ENCODE results near the gene PARVA.

PARVA gene

DNA sequence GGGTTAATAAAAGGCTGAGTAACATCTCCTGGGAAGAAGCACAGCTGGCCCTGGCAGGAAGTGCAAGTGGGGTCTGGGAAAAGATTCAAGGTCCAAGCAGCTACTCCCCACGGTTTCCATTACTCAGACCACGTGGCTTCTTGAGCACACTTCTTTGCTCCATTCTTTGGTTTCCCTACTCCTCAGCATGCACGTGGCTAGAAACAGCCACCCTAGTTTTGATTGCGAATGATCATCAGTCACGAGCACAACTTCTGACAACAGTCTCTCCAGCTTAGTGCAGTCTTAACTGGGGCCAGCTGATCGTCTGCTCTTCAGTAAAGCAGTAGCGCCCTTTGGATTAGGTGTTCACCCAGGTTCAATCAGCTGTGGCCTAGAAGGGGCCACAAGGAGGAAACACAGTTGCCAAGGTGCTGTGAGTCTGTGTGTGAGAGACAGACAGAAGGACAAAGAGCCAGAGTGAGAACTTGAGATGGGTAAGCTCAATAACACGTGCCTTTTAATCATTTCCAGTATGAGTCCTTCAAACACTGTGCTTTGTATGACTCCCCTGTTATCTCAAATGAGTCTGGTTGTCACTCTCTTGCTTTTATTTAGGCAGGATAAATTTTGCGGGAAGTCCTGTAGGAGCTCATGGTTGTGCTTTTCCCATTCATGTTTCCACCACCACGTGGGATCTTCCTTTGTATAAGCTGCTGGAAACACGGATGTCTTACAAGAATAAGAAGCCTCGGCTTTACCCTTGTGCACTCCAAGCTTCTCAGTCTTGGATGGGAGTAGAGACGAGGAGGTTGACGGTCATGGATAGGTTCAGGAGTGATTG lies 901 bp upstream of the PARVA start:
- peak; percentile 57 for DNase-seq (ENCODE audit: low spot score)

DNA sequence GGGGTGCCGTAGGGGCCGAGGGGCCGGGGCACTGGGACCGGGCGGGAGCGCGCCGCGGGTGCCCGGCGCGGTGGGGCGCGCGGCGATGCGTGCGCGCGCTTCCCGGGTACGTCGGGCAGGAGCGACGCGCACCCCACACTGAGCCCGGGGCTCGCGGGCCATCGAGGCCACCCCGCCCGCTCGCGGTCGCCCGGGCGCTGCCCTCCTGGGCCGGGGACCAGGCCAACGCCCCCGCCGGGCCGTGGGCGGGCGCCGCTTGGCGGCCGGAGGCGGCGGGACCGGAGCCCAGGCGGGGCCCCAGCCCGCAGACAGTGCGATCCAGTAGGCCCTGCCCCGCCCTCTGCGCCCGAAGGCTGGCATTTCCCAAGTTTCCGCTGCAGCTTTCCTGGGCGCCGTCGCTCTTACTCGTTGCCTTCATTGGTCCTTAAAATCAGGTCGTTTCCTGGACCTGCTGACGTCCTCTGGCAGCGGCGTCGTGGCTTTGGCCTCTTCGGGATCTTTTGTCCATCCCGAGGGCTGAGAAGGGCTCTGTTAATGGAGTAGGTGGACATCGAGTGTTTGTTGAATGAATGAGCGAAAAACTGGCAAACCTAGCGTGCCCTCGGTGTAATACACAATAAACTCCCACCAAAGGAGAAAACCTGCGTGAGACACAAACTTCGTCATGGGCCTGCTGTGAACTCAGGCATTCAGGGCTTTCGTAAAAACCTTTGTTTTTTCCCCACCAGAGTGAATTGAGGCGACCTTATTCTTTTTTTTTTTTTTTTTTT lies 638 bp downstream of the PARVA start:
- DNase-seq (ENCODE audit: low spot score): peak; percentile 91

DNA sequence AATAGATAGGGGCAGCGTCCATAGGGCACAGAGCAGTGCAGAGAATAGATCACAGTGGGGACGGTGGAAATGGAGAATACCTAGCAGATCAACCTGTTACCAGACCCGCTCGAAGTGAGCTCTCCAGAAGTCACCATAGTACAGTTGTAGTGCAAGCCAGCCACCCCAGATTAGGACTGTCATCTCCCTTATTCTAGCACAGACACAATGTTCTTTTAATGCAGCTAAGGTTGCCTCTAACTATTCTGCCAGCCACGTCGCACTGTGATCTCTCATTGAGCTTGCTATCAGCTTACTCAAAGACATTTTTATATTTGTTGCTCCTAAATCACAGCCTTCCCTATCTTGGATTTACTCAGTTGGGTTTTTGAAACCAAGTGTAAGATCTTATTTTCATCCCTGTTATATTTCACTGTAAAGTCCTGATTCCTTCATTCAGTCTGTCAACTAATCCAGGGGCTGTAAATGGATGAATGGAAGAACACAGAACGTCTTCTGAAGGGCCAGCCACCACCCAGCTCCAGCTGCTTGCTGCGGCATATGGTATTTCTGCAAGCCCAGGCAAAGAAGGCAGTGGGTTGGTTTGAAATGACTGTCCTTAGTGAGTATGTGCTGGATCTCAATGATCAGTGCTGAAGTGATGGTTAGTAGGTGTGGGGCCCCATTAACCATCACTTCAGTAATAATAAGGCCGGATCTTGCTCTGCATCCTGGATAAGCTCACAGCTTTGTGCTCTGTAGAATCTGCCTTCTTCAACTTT lies 3.4 kb downstream of the PARVA start:
- DNase-seq (ENCODE audit: low spot score): no peak

DNA sequence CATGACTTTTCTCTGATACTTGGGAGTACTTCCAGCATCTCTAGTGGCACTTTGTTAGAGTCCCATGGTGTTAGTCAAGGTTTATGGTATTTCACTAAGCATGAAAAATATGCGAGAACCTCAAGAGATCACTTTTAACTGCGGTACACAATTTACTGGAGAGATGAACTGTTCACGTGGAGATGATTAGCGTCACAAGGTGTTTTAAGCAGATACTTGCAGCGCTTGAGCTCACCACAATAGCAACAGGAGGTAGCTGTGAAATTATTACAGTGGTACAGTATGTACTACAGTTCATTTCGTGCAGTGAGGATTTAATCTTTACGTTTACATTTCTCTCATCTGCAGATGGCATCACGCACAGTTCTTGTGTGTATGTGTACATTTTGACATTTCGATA lies 4.5 kb downstream of the PARVA start:
- no peak for DNase-seq (ENCODE audit: low spot score)

DNA sequence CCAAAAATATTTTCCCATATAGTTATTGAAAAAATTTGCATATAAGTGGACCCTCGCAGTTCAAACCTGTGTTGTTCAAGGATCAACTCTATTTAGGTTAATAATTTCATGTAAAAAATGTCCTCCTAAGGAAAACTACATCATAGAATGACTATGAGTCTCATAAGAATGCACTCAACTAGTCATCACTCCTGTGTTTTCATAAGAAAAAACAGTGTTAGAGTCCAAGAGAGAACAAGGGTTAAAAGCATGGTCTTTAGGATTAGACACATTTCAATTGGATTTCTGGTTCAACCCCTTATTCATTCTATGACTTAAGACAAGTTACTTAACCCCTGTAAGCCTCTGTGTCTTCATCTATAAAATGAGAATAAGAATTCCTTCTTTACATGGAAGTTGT lies 5.1 kb downstream of the PARVA start:
- no peak for DNase-seq (ENCODE audit: low spot score)

DNA sequence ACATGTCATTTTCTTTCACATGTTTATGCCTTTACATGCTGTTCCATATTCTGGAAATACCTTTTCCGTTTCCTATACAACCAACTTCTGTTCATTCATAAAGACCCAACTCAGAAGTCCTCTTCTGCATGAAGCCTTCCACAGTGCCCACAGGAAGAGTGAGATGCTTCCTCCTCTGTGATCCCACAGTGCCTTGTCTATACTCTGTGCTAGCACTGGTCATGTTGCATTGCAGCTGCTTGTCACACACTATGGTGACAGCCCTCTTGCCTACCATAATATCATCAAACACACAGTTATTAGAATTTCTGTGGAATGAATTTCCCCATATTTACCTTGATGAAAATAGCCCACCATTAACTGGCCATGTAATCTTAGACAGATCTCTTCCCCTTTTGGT lies 8.9 kb downstream of the PARVA start:
- no peak for DNase-seq (ENCODE audit: low spot score)

DNA sequence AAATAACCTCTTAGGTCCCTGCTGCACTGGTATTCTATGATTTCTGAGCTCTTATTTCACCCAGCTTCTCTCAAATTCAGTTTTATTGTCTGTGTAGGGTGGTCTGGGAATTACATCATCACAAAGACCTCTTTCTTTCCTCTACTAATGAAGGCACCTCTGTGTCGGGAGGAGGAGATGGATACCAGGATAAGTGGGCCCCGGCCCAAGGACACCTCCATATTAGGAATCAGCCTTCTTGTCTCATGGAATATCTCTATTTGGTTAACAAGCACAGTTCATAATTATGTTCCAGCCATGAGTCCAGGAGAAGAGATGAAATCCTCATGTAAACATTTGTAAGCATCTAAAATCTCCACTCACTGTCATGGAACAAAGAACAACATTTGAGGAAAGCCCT lies 9.4 kb downstream of the PARVA start:
- DNase-seq (ENCODE audit: low spot score): no peak

DNA sequence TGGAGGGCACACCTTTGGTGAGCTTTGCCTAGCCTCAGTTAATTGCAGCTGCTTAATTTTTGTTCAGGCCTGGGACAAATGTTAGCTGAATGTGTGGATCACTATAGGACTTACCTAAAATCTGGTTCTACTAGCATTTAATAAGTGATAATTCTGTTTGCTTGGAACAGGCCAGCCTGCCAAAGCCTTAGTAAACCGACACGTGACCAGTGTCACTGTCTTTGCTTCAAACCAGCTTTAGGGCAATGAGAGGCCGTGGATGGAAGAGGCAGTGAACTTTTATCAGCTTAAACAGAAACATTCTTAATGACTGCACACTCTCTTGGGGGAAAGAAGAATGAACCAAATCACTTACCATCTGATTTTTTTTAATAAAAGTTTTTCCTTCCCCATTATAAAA lies 10.8 kb downstream of the PARVA start:
- DNase-seq (ENCODE audit: low spot score): no peak

DNA sequence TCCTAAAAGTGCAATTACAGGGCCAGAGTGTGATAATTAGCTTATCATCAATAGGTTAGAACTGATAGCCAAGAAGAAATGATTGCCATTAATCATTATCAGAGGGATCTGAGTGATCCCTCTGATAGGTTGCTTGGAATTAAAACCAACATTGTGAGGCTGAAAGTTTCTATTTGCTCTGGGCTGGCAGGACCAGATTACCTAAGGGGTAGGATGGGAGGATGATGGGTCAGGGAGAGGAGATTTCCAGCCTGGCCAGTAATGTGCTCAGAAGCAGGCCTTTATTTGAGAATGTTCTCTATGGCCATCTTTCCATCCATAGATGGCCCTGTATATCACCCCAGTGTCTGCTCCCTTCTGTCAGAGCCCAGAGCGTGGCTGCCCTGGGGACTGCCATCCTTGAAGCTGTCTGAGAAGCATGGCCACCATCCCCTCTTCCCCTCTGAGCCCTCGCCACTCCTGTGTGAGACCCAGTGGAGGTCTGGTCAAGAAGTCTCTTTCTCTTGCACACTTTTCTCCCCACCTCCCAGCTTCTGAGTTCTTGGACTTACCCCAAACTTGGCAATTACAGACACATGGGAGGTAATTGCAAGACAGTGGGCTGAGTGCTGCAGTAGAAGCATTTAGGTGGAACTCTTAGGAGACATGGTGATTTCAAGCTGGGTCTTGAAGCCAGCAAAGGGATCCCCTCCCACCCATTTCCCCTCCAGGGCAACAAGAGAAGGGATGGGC lies 11.7 kb downstream of the PARVA start:
- no peak for DNase-seq (ENCODE audit: low spot score)

DNA sequence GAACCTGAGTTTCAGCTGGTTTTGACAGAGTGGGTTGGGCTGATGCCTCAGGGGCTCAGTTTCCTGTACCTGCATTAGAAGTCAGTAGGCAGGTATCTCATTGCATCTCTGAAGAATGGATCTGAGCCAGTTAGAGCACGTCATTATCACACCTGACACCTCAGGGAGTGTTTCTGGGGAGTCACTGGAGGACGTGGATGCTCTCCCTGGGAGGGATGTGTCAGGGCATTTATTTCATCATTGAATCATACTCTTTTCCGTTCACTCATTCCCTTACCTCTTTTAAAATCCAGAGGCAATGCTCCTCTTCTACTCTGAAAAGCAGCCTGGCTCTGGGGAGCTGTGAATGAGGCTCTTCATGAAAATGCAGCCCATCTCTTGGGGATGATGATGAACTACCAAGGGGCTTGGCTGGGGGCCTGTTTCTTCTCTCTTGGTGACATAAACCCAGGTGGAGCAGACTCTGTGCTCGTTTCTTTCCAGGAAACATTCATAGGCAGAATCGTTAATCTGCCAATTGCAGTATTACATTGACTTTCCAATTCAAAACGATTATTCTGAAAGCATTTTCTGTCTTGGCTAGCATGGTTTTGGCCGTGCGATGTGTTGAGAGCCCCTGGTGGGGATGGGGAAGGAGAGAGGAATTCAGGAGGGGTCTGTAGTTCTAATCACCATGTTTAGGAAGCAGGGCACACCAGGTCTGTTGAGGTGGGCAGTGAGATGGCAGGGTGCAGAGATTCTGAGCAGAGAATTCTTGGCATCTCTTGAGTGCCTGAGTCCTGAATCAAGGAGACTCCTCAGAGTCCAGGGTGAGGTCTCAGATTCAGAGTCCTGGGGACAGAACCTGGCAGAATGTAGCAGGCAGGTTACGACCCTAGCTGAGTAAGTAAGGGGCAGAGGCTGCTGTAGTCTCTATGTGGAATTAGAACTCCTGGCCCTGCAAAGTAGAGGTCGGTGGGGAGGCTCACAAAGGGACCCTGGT lies 12.6 kb downstream of the PARVA start:
- peak; percentile 12 for DNase-seq (ENCODE audit: low spot score)

DNA sequence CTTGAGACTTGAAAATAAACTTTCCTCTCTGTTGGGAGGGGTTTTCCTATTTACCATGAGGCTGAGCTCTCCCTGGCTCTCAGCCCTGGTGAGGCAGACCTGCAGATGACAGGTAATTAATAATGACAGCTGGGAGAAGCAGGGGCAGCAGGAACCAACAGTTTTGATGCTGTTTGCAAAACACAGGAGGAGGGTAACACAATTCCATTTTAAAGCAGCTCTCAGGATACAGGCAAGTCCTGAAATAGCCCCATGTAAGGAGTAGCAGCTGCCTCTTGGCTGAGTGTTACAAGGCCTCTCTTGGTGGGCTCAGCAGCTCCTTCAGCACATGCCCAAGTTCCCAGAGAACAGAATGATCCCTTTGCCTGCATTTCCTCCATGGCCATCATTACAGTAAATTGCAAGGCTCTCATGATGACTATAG lies 13.3 kb downstream of the PARVA start:
- DNase-seq (ENCODE audit: low spot score): no peak

DNA sequence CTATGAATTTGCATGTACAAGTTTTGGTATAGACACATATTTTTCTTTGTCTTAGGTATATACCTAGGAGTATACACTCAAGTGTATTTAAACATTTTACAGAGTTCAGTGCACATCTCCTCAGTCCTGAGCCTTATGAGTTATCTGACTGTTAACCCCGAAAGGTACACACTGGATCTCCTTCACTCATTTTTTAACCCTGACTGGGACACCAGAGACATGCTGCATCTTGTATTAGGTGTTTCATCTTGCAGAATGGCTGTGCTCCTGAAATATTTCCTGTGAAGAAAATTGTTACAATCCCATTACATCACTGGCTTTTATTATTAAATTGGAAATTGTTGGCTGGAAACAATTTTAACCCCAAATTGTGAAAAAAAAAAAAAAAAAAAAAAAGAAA lies 15.3 kb downstream of the PARVA start:
- no peak for DNase-seq (ENCODE audit: low spot score)

DNA sequence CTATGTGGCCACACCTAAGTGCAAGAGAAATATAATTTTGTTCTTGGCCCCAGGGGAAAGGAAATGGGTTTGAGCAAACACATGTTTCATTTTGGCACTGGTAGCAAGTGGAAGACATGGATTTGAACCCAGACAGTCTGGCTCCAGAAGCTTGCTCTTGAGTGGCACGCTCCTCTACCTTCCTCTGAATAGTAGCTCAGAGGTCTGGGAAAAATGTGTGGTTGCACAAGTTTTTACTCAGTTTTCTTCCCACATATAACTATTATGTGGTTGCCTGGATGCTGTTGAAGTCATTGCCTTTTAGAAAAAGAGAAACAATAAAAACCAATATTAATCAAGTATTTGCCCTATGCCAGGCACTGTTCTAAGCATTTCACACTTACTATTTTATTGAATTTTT lies 16.3 kb downstream of the PARVA start:
- no peak for DNase-seq (ENCODE audit: low spot score)

DNA sequence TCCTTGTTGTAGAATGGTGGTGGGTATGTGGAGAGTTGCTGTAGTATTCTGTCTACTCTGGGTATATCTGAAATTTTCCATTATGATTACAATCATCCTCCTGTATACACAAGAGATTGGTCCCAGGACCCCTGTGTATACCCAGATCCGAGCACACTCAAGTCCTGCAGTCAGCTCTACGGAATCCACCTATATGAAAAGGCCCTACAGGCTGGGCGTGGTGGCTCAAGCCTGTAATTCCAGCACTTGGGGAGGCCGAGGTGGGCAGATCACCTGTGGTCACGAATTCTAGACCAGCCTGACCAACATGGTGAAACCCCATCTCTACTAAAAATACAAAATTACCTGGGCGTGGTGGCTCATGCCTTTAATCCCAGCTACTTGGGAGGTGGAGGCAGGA lies 17.2 kb downstream of the PARVA start:
- no peak for DNase-seq (ENCODE audit: low spot score)

DNA sequence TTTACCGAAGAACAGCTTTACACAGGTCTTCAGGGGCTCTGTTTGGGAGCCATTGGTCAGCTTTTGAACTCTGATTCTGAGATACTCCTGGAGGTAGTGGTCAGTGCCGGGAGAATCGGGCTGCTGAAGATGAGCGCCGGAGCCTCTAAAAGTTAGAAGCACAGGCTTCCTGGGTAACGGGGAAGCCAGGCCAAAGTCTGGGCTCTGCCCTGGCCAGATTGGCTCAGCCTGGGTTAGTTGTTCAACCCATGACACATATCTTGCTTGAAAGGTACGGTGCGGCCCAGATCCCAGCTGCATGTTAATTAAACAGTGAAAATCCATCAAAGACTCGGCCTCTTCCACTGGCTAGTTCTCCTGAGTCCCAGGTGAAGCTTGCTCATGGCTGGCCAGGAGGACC lies 18.0 kb downstream of the PARVA start:
- DNase-seq (ENCODE audit: low spot score): no peak

DNA sequence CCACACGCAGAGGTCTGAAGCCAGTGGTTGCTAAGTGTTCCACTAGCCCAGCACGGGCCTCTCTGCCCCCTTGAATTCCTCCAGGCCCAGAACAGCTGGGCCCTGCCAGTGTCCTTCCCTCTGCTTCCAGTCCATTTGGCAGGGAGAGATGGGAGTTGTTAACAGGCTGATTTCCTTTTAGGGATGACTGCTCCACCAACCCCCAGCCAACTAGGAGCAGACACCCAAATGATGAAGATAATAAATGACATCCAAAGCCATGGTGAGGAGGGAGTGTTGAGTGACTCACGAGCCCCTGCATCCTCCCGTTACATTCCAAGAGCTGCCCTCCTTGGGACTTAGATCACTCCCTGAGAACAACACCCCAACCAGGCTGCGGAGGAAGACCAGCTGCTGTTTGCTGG lies 20.6 kb downstream of the PARVA start:
- peak; percentile 90 for DNase-seq (ENCODE audit: low spot score)

DNA sequence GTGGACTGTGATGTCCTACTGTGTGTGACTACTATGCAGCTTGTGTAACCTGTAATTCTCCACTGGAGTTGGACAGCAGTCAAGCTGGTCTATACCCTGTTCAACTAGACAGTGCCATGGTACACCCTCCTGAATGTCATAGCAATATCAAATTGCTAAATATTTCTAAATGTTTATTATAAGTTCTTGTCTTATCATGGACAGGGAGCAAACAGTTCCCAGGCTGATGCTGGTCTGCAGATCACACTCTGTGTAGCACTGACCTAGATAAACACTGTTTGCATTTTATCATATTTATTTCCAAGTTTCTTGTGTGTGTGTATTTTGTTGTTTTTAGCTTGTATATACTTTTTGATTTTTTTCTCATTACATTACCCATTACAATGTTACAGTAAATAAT lies 22.0 kb downstream of the PARVA start:
- no peak for DNase-seq (ENCODE audit: low spot score)

DNA sequence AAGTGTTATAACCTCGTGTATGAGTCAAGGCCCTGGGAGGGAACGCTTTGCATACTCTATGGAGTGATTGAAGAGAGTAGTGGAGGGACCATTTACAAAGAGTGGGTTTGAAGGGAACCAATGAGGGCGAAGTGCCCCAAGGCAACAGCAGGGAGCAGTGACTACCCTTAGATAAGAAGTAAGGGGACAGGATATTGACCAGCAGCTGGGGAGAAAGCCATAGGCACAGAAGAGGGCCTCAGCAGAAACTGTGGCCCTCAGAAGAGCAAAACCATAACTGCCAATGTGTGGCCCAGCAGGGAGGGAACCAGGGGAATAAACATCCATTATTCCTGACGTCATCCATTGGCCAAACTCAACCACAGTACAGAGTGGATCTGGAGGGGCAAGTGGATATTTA lies 24.7 kb downstream of the PARVA start:
- DNase-seq (ENCODE audit: low spot score): no peak

DNA sequence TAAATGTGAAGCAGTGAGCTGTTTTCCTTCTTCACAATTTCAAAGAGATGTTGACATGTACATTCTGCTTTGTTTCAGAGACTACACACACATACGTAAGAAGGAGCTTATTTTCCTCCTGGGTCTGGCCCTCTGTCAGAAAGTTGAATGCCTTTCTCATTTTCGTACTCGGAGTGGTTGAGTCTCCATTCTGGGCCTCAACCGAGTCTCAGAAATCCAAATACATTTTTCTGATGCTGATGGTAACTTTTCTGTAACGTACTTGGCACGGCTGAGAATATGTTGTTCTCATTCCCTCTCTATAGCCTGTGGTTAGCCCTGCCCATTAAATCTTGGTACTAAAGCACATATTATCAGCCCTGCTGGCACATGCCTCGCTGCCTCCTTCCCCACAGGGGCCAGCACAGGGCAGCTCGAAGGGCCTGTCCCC lies 25.3 kb downstream of the PARVA start:
- no peak for DNase-seq (ENCODE audit: low spot score)

DNA sequence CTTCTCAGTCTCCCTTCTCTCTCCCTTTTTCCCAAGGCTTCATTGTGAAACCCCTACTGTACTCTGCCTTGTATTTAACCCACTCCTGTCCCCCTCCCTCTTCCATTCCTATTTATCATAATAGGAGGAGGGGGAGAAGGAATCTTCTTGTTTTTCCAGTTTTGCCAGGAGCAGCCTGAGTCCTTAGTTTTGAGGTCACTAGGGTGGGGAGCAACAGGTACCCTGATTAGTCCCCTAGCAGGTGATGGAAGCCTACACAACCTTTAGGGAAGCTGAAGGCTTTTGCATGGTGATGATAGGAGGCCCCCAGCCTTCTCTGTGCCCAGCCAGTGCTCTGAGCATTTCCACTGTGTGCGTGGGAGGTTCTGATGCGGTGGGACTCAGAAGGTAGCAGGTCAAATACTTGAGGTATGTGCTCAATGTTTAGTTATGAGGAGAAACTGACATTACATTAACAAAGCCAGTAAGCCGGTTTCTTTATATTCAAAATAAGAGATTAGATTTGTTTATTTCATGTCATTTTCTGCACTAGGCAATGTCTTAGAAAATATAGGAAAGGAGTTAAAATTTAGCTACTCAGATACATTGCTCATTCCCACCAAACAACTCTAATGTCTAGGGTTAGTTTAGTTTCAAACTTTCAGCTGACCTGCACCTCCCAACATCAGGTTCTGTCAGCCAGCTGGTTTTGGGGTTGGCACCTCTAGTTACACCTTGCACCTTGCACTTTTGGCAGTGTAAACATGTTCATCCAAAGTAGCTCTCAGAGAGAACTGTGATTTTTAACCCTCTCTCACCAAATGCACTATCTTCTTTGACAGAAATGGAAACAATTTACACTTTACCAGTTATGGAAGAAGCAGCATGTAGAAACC lies 26.0 kb downstream of the PARVA start:
- no peak for DNase-seq (ENCODE audit: low spot score)
